Muscle layer of duodenum (tissue), 2 donors: ENCODE measurements around the gene SLC1A6.

ENCODE experiments used
- H3K27ac ChIP-seq: one replicate; pipeline ENCODE4 v1.7.0; 2013; ENCODE audit warnings: mild to moderate bottlenecking, low read length
- H3K27me3 ChIP-seq: one replicate; pipeline ENCODE4 v1.7.0; 2013; ENCODE audit warnings: low read depth, mild to moderate bottlenecking, control low read depth, low read length
- H3K36me3 ChIP-seq, 2 donors: one replicate each; pipeline ENCODE4 v1.7.0; 2013; ENCODE audit warnings: low read length in 2 of 2, control low read depth in 1 of 2, mild to moderate bottlenecking in 1 of 2; ENCODE audit not compliant: insufficient read depth in 2 of 2, control insufficient read depth in 1 of 2
- H3K4me1 ChIP-seq, 2 donors: one replicate each; pipeline ENCODE4 v1.7.0; 2013; ENCODE audit warnings: low read length in 2 of 2, mild to moderate bottlenecking in 2 of 2, control low read depth in 1 of 2, moderate library complexity in 1 of 2; ENCODE audit not compliant: insufficient read depth in 2 of 2, control insufficient read depth in 1 of 2
- H3K4me3 ChIP-seq, 2 donors: one replicate each; pipeline ENCODE4 v1.7.0; 2013; ENCODE audit warnings: low read length in 2 of 2, low read depth in 1 of 2, mild to moderate bottlenecking in 1 of 2
- H3K9me3 ChIP-seq, 2 donors: one replicate each; pipeline ENCODE4 v1.7.0; 2013; ENCODE audit warnings: low read length in 2 of 2, control low read depth in 1 of 2, mild to moderate bottlenecking in 1 of 2; ENCODE audit not compliant: control insufficient read depth in 1 of 2
- donor health status: healthy.

Gene SLC1A6

DNA sequence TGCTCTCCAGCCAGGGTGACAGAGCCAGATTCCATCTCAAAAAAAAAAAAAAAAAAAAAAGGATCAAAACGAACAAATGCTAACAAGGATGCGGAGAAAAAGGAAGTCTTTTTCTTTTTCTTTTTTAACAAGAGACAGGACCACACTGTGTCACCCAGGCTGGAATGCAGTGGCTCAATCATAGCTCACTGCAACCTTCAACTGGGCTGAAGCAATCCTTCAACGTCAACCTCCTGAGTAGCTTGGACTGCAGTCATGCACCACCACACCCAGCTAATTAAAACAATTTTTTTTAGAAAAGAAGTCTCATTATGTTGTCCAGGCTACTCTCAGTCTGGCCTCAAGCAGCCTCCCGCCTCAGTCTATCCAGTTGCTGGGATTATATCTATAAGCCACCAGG is 73.0 kb downstream of the SLC1A6 start:
- Histone ChIP-seq H3K4me3 (no peak overlapping the region), H3K27me3 (no peaks in the 10 kb centered on the region), H3K4me1 (no peaks in the 10 kb centered on the region), H3K36me3 (no peaks in the 10 kb centered on the region), H3K9me3 (no peaks in the 10 kb centered on the region), H3K27ac (no peak overlapping the region)

DNA sequence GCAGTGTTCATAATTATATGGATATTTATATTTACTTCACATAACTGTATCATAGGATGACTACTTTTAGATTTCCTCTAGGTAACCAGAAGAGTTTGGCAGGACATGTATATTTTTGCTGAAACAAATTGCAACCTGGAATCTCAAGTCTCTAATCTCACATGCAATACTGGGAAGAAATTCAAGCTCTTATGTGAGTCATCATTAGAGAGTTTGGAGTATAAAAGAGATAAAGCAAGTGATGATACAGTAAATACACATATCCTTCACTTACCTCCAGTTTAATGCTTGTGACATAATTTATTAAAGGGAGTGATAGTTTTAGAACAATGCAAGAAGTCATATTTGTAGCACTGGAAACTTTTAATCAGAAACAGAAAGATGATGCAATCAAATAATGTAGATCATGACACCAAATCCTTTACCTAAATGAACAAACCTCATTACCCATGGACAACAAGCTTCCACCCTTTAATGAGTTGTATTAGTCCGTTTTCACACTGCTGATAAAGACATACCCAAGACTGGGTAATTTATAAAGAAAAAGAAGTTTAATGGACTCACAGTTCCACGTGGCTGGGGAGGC is 77.9 kb downstream of the SLC1A6 start:
- Histone ChIP-seq H3K27ac (no peak overlapping the region), H3K27me3 (no peaks in the 10 kb centered on the region), H3K4me1 (no peaks in the 10 kb centered on the region), H3K4me3 (no peak overlapping the region), H3K9me3 (no peaks in the 10 kb centered on the region), H3K36me3 (no peaks in the 10 kb centered on the region)
